NCI-H1092 treated with DMSO at 0.1 percent for 48 hours (cell line): ENCODE measurements around the gene CNTNAP2.
"Not testable (repeated sequence)": the region's sequence is repeated elsewhere in the genome, so short reads cannot be mapped to it uniquely, and the experiment has no call there.

ENCODE experiments used
- DNase-seq: peaks from one replicate; lab custom pipeline; 2025; lab: John Stamatoyannopoulos, UW

Gene CNTNAP2

DNA sequence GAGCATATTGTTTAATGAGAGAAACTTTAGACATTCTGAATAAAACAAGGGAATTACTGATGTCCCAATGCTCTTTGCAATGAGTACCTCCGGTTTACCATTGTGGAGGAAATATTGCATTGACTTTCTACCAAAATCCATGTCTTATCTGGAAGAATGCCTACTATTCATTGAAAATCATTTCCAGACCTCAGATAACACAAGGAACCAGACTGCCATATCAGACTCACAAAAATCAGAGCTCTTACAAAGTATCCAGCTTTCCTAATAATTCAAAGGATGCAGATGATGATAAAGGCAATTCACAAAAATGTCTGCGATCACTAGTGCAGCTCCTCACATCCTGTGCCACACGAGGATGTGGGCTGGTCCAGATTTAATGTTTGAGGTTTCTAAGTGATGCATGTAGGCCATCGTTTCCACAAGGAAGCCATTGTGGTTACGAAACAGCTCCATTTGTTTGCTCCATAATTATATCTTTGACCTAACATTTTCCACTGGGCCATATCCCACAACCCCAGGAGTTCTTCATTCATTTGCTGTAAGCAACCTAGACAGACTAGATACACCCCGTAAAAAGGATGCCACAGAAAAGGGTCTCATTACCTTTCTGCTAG lies 1642.8 kb downstream of the CNTNAP2 start:
- no peak for DNase-seq

DNA sequence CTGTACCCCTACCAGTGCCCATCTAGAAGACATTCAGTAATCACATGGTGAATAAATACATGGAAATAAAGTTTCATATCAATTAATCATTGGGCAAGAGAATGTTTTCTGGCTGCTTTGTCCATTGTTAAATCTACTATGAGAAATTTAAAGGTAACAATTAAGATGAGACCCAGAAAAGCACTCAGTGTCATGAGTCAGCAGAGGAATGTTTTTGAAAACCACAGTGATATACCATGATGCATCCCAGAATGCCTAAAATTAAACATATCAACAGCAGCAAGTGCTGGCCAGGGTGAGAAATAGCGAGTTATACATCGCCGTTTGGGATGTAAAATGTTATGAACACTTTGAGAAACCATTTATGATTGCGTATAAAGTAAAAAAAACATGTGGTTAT lies 1648.7 kb downstream of the CNTNAP2 start:
- DNase-seq: no peak

DNA sequence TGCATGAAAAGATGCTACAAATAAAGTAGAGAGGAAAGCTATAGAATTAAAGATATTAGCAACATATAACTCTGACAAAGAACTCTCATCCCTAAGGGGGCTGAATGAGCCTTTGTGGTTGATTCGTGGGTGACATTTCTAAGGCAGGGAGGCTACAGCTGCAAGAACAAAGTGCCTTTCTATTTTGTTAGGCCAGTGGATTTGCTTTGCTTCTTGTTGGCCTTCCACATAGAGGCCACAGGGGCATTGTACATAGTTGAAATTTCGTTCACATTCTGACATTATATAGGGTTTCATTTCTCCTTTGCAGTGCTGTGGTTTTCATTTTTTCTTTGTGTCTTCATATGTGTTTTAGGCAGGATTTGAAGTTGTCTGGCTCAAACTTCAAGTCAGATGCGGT lies 1654.7 kb downstream of the CNTNAP2 start:
- DNase-seq: no peak

DNA sequence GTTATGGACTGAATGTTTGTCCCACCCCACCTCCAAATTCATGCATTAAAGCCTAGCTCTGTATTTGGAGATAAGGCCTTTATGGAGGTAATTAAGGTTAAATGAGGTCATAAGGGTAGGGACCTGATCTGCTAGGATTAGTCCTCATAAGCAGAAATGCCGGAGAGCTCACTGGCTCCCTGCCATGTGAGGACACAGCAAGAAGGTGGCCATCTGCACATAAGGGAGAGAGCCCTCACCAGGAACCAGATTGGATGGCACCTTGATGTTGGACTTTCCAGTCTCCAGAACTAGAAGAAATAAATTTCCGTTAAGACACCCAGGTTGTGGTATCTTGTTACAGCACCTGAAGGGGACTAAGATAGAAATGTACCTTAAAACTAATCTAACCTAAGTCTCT lies 1657.9 kb downstream of the CNTNAP2 start:
- DNase-seq: no peak

DNA sequence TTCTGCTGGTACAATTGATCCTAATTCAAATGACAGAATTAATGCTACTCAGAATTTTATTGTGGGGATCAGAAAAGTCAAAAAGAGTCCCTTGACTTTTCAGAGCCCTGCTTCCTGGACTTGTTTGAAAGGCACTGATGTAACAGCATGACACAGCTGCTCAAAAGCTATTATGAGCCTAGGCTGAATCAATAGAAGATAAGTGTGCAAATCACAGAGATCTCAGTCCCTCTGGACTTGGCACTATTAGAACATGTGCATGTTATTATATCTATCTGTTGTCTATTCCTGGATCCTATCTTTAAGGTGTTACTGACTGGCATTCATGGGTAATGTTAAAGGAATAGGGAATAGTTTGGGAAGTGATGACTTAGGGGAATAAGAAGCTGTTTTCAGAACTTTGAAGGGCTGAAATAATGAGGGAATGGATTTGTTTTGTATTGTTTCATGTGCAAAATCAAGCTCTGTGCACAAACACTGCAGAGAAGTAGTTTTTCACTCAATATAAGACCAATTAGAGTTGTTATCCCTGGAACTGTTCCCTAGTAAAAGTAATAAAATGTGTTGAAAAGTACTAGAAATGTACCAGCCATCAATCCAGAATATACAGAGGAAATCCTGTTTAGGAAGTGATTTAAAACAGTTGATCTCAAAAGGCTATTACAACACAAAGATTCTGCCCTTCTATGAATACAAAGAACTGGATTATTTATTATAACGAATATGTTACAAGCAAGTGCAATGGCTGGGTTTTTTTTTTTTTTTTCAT lies 1659.1 kb downstream of the CNTNAP2 start:
- DNase-seq: peak; percentile 82

DNA sequence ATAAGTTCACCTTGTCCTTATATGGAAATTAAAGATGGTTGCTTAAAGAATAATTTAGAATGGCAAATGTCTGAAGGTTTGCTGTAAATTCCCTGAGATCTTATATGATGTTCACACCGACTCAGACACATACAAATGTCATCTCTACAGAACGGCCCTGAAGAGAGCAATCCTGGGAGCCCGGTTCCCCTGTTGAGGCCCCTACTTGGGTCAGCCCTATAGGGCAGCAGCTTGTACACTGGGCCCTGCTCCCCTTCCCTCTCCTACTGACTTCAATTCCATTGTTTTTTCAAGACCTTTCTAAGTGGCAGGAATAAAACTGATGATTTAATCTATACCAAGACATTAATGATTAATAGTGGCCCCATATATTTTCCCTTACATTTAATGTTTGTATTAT lies 1660.7 kb downstream of the CNTNAP2 start:
- no peak for DNase-seq

DNA sequence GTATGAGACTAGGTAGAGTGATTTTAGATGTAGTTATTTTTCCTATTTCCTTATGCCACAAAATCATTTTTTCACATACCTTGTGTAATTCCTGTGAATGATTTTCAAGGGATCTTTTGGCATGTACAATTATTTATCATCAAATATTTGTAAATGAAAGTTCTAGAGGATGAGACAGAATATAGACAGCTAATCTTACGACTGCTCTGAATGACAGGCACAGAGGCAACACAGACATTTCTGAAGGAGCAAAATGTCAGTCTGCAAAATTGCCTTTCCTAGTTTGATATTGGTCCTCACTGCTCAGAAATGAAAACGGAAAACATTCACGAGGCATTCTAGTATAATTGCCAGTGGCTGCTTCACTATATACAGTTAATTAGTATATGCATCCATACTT lies 1663.3 kb downstream of the CNTNAP2 start:
- DNase-seq: no peak

DNA sequence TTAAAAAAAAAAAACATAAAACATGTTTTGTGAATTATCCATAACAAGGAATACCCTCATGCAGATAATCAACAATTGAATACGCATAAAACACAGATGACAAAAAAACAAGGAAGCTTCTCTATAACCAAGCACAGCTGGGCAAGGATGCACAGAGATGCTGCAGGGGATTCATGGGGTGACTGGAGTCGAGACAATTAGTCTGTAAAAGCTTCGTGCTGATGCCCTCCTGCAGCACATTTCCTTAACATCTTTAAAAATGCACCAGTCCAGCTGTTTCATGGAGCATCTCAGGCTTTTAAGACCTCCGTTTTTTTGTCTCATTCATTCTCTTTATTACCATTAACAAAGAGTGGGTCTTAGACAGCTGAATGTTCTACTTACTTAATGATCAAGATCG lies 1680.0 kb downstream of the CNTNAP2 start:
- DNase-seq: no peak

DNA sequence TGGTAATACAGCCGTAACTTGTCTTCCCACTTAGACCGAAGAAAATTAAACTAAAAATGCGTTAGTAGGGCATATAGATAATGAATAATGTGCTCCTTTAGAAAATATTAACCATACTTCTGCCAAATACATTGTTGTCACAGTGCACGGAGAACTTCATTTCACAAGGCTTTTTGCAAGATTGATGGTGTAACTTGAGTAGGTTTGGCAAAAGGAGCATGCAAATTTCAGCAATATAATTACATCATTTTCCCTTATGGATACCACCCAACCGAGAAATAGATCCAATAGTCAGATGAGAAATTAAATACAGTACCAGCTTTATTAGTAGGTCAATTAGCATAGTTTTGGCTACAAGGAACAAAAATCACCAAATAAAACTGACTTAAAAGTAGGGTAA lies 1681.4 kb downstream of the CNTNAP2 start:
- DNase-seq: no peak

DNA sequence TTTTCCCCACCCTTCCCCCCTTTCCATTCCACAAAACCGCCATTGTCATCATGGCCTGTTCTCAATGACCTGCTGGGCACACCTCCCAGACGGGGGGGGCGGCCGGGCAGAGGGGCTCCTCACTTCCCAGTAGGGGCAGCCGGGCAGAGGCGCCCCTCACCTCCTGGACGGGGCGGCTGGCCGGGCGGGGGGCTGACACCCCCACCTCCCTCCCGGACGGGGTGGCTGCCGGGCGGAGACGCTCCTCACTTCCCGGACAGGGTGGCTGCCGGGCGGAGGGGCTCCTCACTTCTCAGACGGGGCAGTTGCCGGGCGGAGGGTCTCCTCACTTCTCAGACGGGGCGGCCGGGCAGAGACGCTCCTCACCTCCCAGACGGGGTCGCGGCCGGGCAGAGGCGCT lies 1685.2 kb downstream of the CNTNAP2 start:
- not testable (repeated sequence) for DNase-seq

DNA sequence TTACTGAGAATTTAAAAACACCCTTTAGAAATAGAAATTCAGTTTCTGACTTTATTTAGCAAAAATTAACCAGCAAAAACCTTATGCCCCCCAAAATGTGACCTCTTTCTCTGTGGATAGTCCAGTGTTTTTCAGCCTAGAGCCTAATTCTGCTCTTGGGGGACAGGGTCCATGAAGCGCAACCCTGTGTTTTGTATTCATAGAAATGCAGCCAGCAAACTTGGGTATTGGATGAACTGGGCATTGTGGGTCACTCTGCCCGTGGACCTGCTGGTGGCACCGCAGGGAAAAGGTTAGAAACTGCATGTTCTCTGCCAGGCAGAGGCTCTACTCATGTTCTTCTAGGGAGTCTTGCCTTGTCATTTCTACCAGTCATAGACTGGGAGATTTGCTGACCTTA lies 1686.5 kb downstream of the CNTNAP2 start:
- DNase-seq: no peak

DNA sequence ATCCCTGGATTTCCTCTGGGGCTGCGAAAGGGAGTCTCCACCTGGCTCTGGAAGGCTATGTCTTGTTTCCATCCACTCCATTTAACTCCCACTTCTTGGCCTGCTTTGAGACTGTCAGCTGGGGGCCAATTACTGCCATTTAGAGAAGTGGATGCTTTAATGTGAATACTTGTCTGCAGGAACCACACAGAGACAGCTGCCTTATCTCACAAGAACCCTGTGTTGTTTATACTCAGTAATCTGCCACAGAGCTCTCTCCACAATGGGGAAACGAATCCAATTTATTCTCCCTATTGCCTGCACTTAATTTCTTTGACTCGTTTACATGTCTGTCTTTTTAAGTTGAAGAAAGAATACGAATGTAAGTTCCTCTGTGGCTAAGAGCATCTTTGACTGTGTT lies 1687.0 kb downstream of the CNTNAP2 start:
- peak; percentile 63 for DNase-seq

DNA sequence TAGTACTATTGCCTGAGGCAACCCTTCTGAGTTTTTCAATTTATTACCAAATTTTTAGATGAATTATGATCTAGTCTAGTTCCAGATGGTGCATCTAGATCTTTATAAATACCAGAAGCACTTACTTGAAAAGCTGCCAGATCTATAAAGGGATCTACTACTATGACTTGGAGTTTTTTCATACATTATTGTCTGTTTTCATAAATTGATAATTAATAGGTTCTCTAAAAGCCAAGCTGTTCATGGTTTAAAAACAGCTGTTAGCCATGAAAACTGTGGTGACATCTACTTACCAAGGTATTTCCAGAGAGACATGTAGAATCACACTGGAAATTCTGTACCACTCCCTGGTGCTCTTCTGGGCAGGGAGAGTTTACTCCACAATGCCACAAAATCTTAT lies 1687.4 kb downstream of the CNTNAP2 start:
- peak; percentile 59 for DNase-seq

DNA sequence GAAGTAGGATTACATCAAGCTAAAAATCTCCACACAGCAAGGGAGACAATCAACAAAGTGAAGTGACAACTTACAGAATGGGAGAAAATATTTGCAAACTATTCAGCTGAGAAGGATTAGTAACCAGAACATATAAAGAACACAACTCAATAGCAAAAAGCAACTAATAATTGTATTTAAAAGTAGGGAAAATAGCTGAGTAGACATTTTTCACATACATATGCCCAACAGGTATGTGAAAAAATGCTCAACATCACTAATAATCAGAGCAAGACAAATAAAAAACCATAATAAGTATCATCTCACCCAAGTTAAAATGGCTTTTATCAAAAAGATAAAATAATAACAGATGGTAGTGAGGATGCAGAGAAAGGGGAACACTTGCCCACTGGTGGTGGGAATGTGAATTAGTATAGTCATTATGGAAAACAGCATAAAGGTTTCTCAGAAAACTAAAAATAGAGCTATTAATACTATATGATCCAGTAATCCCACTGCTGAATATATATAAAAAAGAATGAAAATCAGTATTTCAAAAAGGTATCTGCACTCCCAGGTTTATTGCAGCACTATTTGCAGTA lies 1689.5 kb downstream of the CNTNAP2 start:
- no peak for DNase-seq

DNA sequence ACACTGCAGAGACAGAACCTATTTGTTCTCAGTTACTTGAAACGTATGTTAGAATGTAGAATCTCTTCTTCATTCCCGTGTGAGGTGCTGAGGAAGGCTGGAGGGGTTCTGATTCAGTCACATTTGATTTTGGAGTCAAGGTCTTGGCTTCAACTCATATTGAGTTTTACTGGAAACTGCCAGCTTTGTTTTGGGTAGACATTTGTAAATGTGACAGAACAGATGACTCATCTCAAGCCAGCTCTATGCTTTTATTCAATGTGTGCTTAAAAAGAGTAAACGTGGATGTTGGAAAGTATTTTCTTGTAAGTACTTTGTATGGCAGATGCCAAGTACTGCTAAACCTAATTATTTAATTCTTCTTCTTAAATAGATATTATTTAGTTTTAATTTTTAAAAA lies 1693.2 kb downstream of the CNTNAP2 start:
- no peak for DNase-seq

DNA sequence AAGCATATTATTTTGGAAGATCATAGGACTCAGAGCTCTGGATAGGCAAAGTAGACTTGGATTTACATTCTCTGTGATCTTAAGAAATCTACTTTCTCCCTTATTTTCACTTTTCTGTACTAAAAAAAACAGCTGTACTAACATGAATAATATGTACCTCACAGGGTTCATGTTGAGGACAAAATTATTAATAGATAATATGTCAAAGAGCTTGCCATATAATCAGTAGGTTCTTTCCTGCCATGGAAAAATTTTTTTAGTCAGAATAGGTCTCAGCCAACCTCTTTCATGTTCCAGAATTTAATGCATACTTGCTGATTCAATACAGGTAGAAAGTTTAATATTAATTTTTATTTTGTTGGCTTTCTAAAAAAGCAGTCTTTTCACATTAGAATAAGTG lies 1693.7 kb downstream of the CNTNAP2 start:
- DNase-seq: no peak

DNA sequence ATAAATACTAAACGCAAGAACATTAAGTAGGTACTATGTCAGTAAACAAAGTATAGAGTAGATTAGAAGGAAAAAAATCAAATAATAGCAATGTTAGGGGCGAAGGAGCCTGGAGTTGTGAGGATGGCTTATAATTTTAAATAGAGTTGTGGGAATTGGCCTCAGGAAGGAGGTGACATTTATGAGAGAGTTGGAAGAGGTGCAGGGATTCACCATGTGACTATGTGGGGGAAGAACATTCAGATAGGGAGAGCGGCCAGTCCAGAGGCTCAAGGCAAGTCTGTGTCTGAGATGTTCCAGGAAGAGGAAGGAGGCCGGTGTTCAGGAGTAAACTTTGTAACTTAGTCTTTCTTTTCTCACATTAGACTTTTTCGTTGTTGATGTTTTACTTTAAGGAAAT lies 1695.3 kb downstream of the CNTNAP2 start:
- no peak for DNase-seq

DNA sequence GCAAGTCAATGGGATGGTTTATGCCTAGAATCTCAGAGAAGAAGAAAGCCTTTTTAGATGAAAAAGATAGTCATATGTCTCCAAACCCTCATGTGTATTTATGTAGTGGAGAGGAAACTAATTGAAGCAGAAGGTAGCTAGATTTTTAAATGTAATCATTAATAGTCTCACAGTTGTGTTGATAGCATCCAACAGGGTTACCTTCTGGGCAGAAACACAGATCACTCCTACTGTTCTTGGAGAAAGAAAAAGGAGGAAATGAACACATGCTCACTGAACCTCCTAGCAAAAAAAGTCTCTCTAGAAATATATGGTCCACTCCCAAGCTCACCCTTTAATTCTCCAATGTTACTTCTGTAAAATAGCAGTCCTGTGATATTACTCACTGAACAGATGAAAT lies 1696.7 kb downstream of the CNTNAP2 start:
- DNase-seq: no peak

DNA sequence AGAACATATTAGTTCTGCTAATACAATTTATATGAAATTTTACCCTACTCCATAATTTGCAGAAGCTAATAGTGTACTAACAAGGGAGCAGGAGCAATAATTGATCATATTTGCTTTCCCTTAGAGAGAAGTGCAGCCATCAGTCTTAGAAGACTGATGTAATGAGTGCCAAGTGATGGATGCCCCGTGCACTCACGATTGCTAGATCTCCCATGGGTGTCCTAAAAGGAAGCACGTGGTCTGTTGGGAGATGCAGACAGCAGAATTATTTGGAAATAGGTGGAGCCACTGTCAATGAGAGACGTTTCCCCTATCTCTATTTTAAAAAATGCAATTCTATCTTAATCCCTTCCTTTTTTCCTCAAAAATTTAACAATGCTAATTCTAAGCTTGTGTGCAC lies 1701.7 kb downstream of the CNTNAP2 start:
- no peak for DNase-seq

DNA sequence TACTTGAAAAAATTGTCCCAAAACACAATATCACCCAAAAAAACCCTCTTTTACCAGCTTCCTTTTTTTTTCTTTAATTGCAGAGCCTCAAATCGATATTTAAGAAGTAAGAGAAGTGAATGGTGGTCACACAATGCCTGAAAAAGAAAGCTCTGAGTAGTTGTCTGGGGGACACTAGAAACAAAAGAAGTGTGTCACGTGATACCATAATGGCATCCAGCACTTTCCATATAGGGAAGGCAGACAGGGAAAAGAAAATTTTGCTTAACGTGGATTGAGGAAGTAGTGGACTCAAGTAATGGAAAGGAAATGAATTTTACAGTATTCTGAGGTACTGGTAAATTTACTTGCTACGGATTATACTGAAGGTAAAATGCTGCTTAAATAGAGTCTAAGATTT lies 1708.1 kb downstream of the CNTNAP2 start:
- DNase-seq: no peak

DNA sequence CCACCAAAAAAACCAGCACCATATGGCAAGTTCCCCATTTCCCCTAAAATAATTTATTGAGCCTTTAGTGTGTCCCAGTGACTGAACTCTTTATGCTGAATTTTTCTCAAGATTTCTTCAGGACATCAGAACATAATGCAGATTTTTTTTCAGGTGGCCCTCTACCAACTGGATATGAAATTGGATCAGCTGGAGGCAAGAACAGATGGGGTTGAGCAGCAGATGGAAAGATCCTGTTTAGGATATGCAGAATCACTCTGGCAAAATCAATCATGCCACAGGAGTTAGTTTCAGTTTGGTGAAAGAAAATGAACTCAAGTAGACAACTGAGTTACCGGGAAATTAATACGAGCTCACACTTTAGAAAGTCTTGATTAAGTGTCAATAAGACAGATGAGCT lies 1712.4 kb downstream of the CNTNAP2 start:
- DNase-seq: no peak

DNA sequence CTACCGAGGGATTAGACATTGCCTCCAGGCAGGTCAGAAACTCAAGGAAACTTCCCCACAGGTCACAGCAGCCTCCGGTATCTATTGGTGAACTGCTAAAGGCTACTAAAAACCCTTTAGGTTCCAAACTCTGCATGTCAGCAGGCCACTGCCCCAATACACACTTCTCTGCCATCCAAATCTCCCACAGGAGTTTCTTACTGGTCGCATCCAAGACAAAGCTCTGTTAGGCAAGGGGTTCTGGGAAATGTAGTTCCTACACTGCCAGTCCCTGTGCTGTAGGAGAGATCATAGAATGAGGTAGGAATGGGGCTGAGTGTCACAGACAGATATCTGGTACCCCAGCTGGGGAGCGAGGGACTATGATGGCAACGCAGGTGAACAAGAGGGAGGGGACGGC lies 1717.0 kb downstream of the CNTNAP2 start:
- no peak for DNase-seq

DNA sequence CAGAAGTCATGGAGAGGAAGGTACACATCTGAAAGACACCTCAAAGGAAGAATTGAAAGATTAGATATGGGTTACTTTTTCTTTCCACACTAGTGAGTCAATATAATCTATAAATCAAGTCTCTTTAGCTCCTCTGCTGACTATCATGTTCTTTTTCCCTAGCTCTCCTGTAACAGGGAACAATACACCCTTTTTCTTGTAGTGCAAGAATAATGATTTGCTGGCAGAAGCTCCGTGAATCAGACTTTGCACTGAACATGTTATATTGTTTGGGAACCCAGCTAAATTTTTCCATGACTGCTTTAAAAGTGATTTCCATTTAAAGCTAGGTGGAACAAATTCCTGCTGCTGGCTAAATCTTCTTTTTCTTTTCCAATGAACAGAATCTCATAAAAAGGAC lies 1717.4 kb downstream of the CNTNAP2 start:
- DNase-seq: no peak

DNA sequence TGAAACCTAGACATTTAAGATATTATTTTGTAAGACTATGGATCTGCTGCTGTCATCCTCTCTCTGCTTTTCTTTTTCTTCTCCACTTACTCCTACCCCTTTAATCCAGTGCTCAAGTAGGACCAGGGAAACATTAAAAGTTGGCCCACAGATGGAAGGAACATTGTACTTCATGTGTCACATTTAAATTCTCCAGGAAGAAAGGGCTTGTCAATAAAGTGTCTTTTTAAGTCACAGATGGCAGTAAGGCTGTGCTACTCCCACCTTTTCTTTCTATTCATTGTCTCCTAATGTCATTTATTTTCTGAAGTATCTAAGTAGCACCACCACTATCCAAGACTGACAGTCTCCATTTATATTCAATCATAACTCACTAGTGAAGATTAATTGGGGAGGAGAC lies 1736.2 kb downstream of the CNTNAP2 start:
- DNase-seq: no peak
